Suprapubic skin (tissue), 3 donors: ENCODE data around the gene SH2D3C.

Experiments used
- POLR2A ChIP-seq, 2 donors: fragments of 450-650 bp; IDR thresholded peaks; one replicate each; pipeline ENCODE4 v1.6.1; 2017; ENCODE audit warnings: antibody characterized with exemption in 2 of 2, mild to moderate bottlenecking in 2 of 2, moderate library complexity in 2 of 2
- TF ChIP-seq, protein P1 (sequence below), 2 donors: fragments of 200-600 bp in 1 of 2; fragments of 450-650 bp in 1 of 2; sonication (generic) in 1 of 2; IDR thresholded peaks; one replicate each; pipeline ENCODE4 v1.5.1; 2016 to 2019; ENCODE audit warnings: antibody characterized with exemption in 2 of 2, mild to moderate bottlenecking in 1 of 2, moderate library complexity in 1 of 2

- TF ChIP-seq, protein P1, sequence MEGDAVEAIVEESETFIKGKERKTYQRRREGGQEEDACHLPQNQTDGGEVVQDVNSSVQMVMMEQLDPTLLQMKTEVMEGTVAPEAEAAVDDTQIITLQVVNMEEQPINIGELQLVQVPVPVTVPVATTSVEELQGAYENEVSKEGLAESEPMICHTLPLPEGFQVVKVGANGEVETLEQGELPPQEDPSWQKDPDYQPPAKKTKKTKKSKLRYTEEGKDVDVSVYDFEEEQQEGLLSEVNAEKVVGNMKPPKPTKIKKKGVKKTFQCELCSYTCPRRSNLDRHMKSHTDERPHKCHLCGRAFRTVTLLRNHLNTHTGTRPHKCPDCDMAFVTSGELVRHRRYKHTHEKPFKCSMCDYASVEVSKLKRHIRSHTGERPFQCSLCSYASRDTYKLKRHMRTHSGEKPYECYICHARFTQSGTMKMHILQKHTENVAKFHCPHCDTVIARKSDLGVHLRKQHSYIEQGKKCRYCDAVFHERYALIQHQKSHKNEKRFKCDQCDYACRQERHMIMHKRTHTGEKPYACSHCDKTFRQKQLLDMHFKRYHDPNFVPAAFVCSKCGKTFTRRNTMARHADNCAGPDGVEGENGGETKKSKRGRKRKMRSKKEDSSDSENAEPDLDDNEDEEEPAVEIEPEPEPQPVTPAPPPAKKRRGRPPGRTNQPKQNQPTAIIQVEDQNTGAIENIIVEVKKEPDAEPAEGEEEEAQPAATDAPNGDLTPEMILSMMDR (IDR thresholded peaks at IDR 0.05), result no peak
- no peak for TF ChIP-seq POLR2A (IDR thresholded peaks at IDR 0.05)
Observed at GRCh38 chr9:127705577-127706379, 72.7 kb downstream of the SH2D3C start.
